Measurements from ENCODE around the gene TMPRSS4.

Gene TMPRSS4

DNA sequence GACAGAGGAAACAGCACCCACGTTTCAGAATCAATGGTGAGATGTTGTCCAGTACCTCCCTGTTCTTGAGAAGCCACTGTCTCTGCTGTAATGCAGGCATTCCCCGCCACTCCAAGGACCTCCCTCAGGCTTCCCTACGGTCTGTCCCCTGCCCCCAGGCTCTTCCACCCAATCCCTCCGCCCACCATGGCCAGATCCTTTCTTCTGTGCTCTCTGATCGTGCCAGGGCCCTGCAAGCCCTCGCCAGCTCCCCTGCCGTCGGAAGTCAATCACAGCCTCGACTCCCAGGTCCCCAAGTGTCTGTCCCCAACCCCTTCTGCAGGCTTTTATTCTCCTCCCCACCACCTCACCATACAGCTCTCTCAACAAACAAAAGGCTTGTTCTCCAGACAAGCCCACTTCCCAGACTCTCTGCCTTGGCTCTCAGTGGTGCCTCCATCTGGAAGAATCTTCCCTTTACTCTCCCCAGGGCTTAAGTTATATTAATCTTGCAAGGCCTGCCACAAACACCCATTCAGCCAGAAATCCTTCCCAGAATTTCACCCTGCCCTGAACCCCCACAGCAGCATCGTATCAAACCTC lies 62.1 kb downstream of the TMPRSS4 start:
- DNase-seq: no peak

- DNase-seq: no peak
Observed at GRCh38 chr11:118139578-118139977, 62.7 kb downstream of the TMPRSS4 start.

DNA sequence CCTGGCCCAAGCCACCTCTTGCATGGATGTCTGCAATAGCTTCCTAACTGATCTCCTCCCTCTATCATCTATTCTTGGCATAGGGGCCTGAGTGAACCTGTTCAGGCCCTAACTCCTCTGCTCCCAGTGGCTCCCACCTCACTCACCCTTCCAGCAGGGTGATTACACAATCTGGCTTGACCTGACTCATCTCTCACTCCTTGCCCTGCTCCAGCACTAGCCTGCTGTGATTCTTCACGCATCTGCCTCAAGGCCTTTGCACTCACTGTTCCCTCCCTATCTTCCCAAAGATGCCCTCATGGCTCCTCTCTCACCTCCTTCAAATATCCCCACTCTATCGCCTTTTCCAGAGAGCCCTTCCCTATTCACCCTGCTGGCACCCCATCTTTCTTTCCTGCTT lies 65.2 kb downstream of the TMPRSS4 start:
- no peak for DNase-seq

- no peak for DNase-seq
Observed at GRCh38 chr11:118142809-118143208, 65.9 kb downstream of the TMPRSS4 start.

- no peak for DNase-seq
Observed at GRCh38 chr11:118143661-118144185, 66.8 kb downstream of the TMPRSS4 start.

GRCh38 chr11:118144301-118145268 lies 67.7 kb downstream of the TMPRSS4 start:
- no peak for DNase-seq

DNA sequence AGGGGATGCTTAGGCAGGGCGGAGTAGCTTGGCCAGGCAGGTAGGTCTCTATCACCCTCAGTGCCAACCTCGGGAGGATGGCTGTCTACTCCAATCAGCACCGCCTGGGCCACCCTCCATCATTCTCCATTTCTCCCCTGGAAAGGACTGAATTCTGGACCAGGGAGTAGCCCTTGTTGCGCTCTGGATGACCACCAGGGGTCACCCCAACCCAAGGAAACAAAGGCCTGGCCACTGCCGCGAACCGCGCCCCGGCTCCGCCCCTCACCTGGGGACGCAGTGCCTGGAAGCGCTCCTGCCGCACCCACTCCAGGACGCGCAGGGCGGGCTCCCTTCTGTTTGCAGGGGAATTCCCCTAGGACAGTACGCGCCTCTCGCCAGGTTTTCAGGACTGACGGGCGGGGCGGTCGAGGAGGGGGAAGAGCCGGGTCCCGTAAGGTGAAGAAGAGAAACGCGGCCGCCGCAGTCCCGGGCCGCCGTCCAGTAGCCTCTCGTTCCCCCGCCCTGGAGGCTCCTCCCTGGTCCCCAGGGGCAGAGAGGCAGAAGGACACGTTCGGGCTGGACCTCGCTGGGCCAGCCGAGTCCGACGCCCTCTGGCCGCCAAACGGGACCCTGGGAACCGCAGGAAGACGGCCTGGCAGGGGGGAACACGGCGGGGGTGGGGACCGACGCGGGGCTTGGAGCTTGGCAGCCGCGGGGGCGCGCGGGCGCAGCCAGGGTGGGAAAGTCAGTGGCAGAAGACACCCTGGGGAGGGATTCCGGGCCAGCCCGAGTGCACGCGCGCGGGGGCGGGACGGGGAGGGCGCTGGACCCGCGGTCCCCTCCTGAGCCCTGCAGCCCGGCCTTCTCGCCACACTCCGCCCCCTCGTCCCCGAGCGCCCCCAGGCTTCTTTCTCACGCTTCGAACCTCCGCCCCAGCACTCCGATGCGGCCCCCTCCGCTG lies 68.7 kb downstream of the TMPRSS4 start:
- peak; percentile 81 for DNase-seq

- no peak for DNase-seq
Observed at GRCh38 chr11:118146554-118146953, 69.7 kb downstream of the TMPRSS4 start.

GRCh38 chr11:118147502-118147901 lies 70.6 kb downstream of the TMPRSS4 start:
- DNase-seq: no peak

GRCh38 chr11:118148240-118148639 lies 71.4 kb downstream of the TMPRSS4 start:
- DNase-seq: no peak

- DNase-seq: no peak
Observed at GRCh38 chr11:118148856-118149255, 72.0 kb downstream of the TMPRSS4 start.

DNA sequence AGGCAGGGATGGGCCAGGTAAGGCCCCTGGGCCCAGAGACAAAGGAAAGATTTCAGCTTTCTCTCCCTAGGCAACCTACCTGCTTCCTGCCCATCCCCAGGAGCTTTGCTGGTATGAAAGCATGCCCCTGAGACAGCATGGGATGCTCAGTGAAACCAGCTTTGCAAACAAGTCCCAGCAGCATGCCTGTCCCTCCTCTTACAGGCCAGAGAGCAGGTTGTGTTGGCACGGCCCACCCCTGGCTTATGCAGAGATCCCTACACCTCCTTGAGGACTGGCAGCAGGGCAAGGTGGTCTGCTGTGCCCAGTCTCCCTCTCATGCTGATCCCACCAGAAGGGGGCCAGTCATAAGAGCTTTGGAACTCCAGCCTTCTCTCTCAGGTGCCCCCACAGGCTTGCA lies 72.6 kb downstream of the TMPRSS4 start:
- DNase-seq: no peak

DNA sequence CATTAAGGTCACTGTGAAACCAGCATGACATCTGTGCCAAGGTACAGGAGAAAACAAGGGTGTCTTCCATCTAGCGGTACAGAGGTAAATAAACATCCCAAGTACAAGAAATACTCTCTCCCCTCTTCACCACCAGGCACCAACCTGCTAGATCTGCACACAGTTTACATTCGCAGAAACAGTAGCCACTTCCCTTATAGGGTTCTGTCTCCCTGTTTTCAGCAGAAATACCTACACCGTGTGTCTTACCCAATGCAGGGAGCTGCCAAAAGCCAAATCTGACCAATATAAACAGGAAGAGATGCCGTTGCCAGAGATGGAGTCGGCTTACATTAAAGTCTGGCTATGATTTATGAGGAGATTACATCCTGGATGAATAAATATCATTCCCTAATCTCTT lies 74.6 kb downstream of the TMPRSS4 start:
- no peak for DNase-seq

DNA sequence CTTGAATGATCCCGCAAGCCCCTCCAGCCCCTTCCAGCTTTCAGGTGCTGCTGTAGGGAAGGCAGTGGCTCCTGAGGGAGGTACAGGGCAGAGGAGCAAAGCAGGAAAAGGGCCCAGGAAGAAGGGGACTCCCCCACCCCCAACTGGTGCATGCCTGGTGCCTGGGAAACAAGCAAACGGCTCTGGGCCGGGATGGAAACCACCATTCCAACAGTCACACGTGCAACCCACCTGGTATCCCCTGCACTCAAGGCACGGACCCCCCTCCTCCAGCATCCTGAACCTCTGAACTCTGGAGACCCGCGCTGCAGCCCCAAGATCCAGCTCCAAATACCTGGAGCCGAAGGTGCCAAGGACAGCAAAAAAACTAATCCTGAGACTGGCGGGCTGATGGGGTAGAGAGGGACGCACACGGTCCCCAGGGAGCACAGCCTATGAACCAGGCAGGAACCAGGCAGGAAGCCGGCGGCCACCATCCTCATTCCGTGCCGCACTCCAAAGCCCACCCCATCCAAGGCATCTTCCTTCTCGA lies 75.2 kb downstream of the TMPRSS4 start:
- DNase-seq: no peak

GRCh38 chr11:118152552-118153471 lies 75.9 kb downstream of the TMPRSS4 start, which contains the start of gene SCN4B:
Gene SCN4B (minus strand): TSS chr11:118152823. CDS start chr11:118152673, 150 bp downstream.
- DNase-seq: peak; percentile 55

GRCh38 chr11:118153516-118153915 lies 76.6 kb downstream of the TMPRSS4 start:
- no peak for DNase-seq

GRCh38 chr11:118153976-118154375 lies 77.1 kb downstream of the TMPRSS4 start:
- DNase-seq: no peak

DNA sequence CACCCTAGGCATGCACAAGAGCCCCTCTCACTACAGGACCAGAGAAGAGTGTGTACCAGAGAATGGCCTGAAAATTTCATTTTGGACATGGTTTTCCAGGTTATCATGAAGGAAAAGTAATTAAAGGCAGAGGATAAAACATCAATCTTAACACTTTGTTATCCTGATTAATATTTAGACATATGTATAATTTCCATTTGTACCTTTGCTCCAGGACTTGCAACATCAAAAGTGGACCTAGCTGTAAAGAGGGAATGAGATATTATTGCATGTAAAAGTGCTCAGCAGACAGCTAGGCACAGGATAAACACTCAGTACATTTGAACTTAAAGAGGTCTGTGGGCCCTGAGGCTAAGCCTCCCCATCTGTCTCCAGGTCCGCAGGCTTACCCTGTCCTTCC lies 77.8 kb downstream of the TMPRSS4 start:
- no peak for DNase-seq

DNA sequence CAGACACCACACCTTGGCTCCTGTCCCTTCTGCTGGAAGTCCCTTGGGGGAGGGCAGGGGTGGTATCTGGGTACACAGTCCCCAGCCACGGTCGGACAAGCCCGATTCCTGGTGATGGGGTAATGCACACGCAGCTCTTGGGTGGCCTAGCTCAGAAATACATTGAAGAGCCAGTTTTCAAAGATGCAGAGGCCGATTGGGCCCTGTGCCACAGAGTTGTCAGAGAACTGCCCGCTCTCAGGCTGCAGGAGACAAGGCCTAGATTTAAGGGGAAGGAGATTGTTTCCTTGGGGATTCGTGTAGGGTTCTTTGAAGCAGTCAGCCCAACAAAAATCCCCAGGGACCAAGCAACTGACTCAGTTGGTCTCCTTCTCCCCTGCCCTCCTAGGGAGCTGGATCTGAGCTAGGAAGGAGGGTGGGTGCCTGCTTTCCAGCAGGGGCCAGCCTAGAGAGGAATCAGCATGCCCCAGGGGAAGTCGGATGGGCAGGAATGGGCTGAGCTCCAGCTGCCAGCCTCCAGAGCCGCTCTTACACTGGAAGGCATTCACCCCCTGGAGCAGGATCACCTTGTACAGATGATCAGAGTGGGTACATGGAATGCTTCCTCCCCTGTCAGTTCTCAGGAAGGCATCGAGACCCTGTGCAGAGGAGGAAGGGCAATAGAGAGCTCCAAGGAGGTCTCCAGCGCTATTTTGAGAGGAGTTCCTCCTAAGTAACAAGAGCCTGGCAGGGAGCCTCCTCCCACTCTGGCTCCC lies 79.1 kb downstream of the TMPRSS4 start:
- DNase-seq: no peak

DNA sequence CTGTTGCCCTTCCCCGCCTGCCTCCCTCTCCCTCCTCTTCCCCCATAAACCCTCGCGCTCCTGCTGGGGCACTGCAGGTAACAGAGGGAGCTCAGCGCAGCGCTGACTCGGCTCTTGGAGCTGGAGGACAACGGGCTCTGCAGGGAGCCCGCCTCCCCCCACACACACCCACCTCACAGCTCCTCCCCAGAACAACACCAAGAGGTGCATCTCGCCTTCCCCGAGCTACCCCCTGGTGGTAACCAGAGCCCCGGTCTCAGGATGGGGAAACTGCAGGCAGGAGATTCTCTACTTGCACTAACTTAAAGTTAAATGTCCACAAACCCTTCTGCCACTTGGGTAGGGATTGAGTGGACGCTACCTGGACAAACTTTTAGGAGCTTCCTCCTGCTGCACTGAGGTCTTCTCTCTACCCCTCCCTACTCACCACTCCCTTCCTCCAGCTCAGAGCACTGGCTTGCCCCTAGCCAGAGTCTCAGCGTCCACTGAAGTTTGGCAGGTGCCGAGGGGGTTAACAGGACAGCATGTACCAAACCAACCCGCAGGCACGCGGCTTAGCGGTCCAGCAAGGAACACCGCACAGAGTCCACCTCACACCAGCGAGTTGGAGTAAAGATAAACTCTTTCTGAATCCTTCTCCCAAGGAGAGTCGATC lies 79.8 kb downstream of the TMPRSS4 start:
- DNase-seq: no peak
